Renal cortex interstitium (tissue), 15 donors: Measurements from ENCODE around the gene ANKRD18A. TPM values are rescaled to one million over a fixed set of nuclear protein-coding genes. Genes with fewer than 3 reads are reported as not detected.

Source experiments
- DNase-seq, 11 donors: peaks; one replicate each; pipeline ENCODE4 v3.0.0-alpha.2; 2013; ENCODE audit warnings: low read depth in 9 of 11, low spot score in 4 of 11; ENCODE audit errors: extremely low read depth in 1 of 11
- long read RNA-seq, 16 experiments: transcript quantifications; one replicate each; lab custom pipeline, GENCODE V29; 2026
- polyA plus RNA-seq, 3 donors: library from polyadenylated mRNA; unstranded; fragments of 120-200 nt; gene quantifications; one replicate each; pipeline ENCODE4 v1.2.1, GENCODE V29; 2013; ENCODE audit not compliant: insufficient read length in 3 of 3

Gene ANKRD18A
- polyA plus RNA-seq: 1 to 10 TPM; 3.9 to 5.7 (median 3.9) TPM
- long read RNA-seq, donor 1: 0 reads
- long read RNA-seq, donor 2: 0 reads
- long read RNA-seq, donor 3: 0 reads
- long read RNA-seq, donor 4: 0 reads
- long read RNA-seq, donor 5: 0 reads
- long read RNA-seq, donor 6, partial matches to known transcripts: 0 of 5 reads
- long read RNA-seq, donor 6, other reads (novel, unspliced or antisense): 5 of 5 reads
- long read RNA-seq, donor 7: 0 reads
- long read RNA-seq, donor 8: 0 reads
- long read RNA-seq, donor 9: 0 reads
- long read RNA-seq, donor 10: 0 reads
- long read RNA-seq, donor 11: 0 reads
- long read RNA-seq, donor 12: 0 reads
- long read RNA-seq, donor 13: 0 reads
- long read RNA-seq, donor 14: 0 reads
- long read RNA-seq, donor 15: 0 reads
- long read RNA-seq, donor 16: 0 reads

GRCh38 chr9:38620483-38621433, at the start of gene ANKRD18A:
ANKRD18A (minus strand) TSS chr9:38620596; CDS start chr9:38620285, 311 bp downstream.
- peak; percentile 59 to 86 (median 78) for DNase-seq

- no peak for DNase-seq
These were observed 48.5 kb upstream of the ANKRD18A start for GRCh38 chr9:38668791-38669466.

GRCh38 chr9:38662763-38663593, 42.6 kb upstream of the ANKRD18A start:
- no peak for DNase-seq

GRCh38 chr9:38659538-38659937, 39.1 kb upstream of the ANKRD18A start:
- no peak for DNase-seq

GRCh38 chr9:38656896-38657295, 36.5 kb upstream of the ANKRD18A start:
- no peak for DNase-seq

GRCh38 chr9:38652486-38652885, 32.1 kb upstream of the ANKRD18A start:
- DNase-seq: no peak

- DNase-seq: no peak
These were observed 31.6 kb upstream of the ANKRD18A start for GRCh38 chr9:38652044-38652443.

- DNase-seq: no peak
These were observed 31.1 kb upstream of the ANKRD18A start for GRCh38 chr9:38651400-38652042.

- no peak for DNase-seq
These were observed 30.2 kb upstream of the ANKRD18A start for GRCh38 chr9:38650564-38650963.

- no peak for DNase-seq
These were observed 29.5 kb upstream of the ANKRD18A start for GRCh38 chr9:38649731-38650363.

- DNase-seq: no peak
These were observed 24.2 kb upstream of the ANKRD18A start for GRCh38 chr9:38644601-38645000.

GRCh38 chr9:38643815-38644173, 23.4 kb upstream of the ANKRD18A start:
- DNase-seq: no peak

GRCh38 chr9:38642951-38643814, 22.8 kb upstream of the ANKRD18A start:
- no peak for DNase-seq

GRCh38 chr9:38641985-38642864, 21.8 kb upstream of the ANKRD18A start:
- peak in 2 of 11 donors; percentile 29 to 40 for DNase-seq

- DNase-seq: no peak
These were observed 20.7 kb upstream of the ANKRD18A start for GRCh38 chr9:38641142-38641541.

GRCh38 chr9:38639577-38639940, 19.2 kb upstream of the ANKRD18A start:
- no peak for DNase-seq
